ENCODE measurements around the gene INSC.

The INSC gene

DNA sequence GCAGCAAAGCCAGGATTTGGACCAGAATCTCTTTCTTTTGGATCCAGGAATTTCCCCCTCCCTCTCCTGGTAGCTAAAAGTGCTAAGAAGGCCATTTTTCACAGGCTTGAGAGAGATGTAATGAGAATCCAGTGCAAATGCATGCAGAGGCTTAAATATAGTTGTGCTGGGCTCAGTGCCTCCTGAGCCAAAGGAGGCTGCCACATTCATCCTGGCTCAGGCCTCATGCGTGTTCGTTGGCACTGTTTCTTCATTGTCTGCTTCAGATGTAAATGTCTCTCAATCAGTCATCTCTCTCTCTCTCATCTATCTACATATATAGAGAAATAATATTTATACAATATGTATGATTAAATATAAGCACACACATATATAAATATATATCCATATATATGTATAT is 83.6 kb downstream of the INSC start:
- no peak for TF ChIP-seq CTCF (IDR thresholded peaks at IDR 0.05; ENCODE audit: low read depth, low read length)
- Histone ChIP-seq H3K27ac (no peak overlapping the region), H3K9me3 (ENCODE audit: severe bottlenecking) (no peaks in the 10 kb centered on the region), H3K36me3 (no peaks in the 10 kb centered on the region), H3K27me3 (ENCODE audit: insufficient read depth, low read depth, severe bottlenecking) (peaks cover 64% of the 10 kb centered on the region), H3K4me3 (ENCODE audit: low read depth, low read length) (no peak overlapping the region)
- no peak for DNase-seq

DNA sequence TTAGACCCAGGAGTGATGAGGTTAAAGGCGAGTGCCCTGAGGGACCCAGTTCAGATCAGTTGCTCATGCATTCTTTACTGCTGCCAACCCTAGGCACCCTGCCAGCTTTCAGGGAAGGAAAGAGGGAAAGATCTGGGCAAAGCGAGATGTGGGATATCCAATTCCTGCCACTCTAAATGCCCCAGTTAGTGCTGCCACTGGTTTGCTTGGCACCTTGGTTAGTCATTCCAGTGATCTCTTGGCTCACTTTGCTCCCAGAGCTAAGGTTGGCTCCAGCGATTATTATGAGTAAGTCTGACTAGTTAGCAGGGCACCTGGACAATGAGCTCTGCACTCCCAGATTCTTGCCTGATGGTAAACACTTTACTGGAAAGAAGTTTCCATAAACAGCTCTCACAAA is 85.0 kb downstream of the INSC start:
- no peak overlapping the region for H3K27ac ChIP-seq
- no peak for TF ChIP-seq CTCF (IDR thresholded peaks at IDR 0.05; ENCODE audit: low read depth, low read length)
- H3K4me3 ChIP-seq (ENCODE audit: low read depth, low read length), result no peak overlapping the region
- peaks cover 64% of the 10 kb centered on the region for H3K27me3 ChIP-seq (ENCODE audit: insufficient read depth, low read depth, severe bottlenecking)
- H3K36me3 ChIP-seq, result no peaks in the 10 kb centered on the region
- H3K9me3 ChIP-seq (ENCODE audit: severe bottlenecking), result no peaks in the 10 kb centered on the region
- DNase-seq, result no peak

DNA sequence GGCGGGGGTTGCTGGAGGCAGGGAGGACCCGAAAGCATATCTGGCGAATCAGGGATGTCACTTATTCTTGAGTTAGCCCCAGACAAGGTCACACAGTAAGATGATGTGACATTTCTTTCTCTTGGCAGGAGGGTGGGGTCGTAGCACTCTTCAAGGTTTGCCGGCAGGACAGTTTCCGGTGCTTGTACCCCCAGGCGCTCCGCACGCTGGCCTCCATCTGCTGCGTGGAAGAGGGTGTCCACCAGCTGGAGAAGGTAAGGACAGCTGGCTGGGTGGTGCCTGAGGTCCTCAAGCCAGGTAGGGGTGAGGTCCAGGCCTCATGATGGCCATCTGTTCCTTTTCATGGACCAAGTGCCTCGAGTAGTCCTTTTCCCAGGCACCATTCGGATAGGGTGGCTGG is 86.0 kb downstream of the INSC start:
- Histone ChIP-seq H3K27me3 (ENCODE audit: insufficient read depth, low read depth, severe bottlenecking) (peaks cover 63% of the 10 kb centered on the region), H3K36me3 (no peaks in the 10 kb centered on the region), H3K9me3 (ENCODE audit: severe bottlenecking) (no peaks in the 10 kb centered on the region), H3K27ac (no peak overlapping the region), H3K4me3 (ENCODE audit: low read depth, low read length) (no peak overlapping the region)
- no peak for DNase-seq
- no peak for TF ChIP-seq CTCF (IDR thresholded peaks at IDR 0.05; ENCODE audit: low read depth, low read length)

DNA sequence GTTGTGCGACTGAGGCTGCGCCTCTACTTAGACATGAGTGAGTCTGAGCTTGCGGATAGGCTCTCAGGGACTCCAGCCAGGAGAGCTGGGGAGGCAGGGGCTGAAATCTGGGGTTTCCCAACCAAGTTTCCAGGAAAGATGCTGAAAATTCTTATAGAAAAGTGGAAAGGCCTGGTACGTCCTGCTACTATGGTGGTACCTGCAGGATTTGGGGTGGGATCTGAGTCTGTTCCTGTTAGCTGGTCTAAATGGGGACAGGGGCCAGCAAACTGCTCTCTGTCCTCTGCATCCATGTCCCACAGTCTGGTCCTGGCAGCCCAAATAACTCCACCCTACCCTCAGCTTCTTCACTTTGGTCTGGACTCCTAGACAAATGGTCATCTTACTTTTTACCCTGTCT is 86.9 kb downstream of the INSC start:
- H3K9me3 ChIP-seq (ENCODE audit: severe bottlenecking), result no peaks in the 10 kb centered on the region
- H3K36me3 ChIP-seq, result no peaks in the 10 kb centered on the region
- no peak overlapping the region for H3K27ac ChIP-seq
- no peak overlapping the region for H3K4me3 ChIP-seq (ENCODE audit: low read depth, low read length)
- no peak for TF ChIP-seq CTCF (IDR thresholded peaks at IDR 0.05; ENCODE audit: low read depth, low read length)
- H3K27me3 ChIP-seq (ENCODE audit: insufficient read depth, low read depth, severe bottlenecking), result peaks cover 72% of the 10 kb centered on the region
- DNase-seq, result no peak

DNA sequence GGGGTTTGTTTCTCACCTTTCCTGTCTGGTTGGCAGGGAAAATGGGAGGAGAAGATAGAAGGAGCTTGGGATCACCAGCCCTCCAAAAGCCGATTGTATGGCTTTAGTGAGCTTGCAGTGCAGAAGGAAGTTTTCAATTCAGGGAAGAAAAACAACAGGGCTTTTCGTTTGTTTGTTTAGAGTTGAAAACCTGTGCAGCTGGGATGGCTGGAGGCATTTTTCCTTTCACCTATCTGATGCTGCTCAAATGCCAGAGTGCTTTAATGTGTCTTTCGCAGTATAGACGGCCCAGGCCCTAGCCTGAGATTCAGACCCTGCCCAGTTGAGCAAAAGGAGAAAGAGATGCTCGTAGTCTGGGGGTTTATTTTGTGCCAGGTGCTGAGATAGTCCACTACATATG is 87.9 kb downstream of the INSC start:
- no peaks in the 10 kb centered on the region for H3K36me3 ChIP-seq
- no peak for DNase-seq
- TF ChIP-seq CTCF (IDR thresholded peaks at IDR 0.05; ENCODE audit: low read depth, low read length), result no peak
- no peak overlapping the region for H3K4me3 ChIP-seq (ENCODE audit: low read depth, low read length)
- H3K27ac ChIP-seq, result no peak overlapping the region
- H3K27me3 ChIP-seq (ENCODE audit: insufficient read depth, low read depth, severe bottlenecking), result peaks cover 81% of the 10 kb centered on the region
- H3K9me3 ChIP-seq (ENCODE audit: severe bottlenecking), result no peaks in the 10 kb centered on the region

- Histone ChIP-seq H3K9me3 (ENCODE audit: severe bottlenecking) (no peaks in the 10 kb centered on the region), H3K36me3 (no peaks in the 10 kb centered on the region), H3K27me3 (ENCODE audit: insufficient read depth, low read depth, severe bottlenecking) (peaks cover 76% of the 10 kb centered on the region), H3K4me3 (ENCODE audit: low read depth, low read length) (no peak overlapping the region), H3K27ac (no peak overlapping the region)
- no peak for TF ChIP-seq CTCF (IDR thresholded peaks at IDR 0.05; ENCODE audit: low read depth, low read length)
- no peak for DNase-seq
Measured at GRCh38 chr11:15204711-15205110, 90.0 kb downstream of the INSC start.
